Caco-2 (cell line): ENCODE measurements around the gene OXNAD1. TPM values are rescaled to one million over a fixed set of nuclear protein-coding genes. Genes with fewer than 3 reads are reported as not detected.

Experiments
- BruUV-seq: library from RNA; stranded (reverse); fragments of 400-500 nt; replicated peaks from 2 replicates; lab custom pipeline; 2021; lab: Mats Ljungman, UMichigan
- CTCF ChIA-PET: fragments of 300-600 bp; sonication (Branson Sonifier 250); formaldehyde crosslinking; loops from one replicate; lab custom pipeline; 2022; ENCODE audit warnings: antibody characterized with exemption; lab: Charles Lee
- POLR2A ChIA-PET: fragments of 300-600 bp; sonication (Branson Sonifier 250); formaldehyde crosslinking; loops from one replicate; lab custom pipeline; 2022; ENCODE audit warnings: antibody characterized with exemption; lab: Charles Lee
- DNase-seq, 2 experiments: peaks; one replicate each; pipeline versions ENCODE4 v3.0.0 to v3.0.0-alpha.2; 2020 to 2022
- H3K27me3 ChIP-seq: replicated peaks from 2 replicates; pipeline ENCODE4 v1.6.0; 2011; ENCODE audit warnings: low read length; ENCODE audit not compliant: control insufficient read depth, insufficient read depth
- H3K36me3 ChIP-seq: 2 replicates; pipeline ENCODE4 v1.5.1; 2011; ENCODE audit warnings: low read length; ENCODE audit not compliant: control insufficient read depth, insufficient read depth
- H3K4me1 ChIP-seq: fragments of 250-450 bp; sonication (Bioruptor Pico); 2 replicates; pipeline ENCODE4 v1.5.1; 2020; ENCODE audit warnings: mild to moderate bottlenecking
- H3K4me3 ChIP-seq: 2 replicates; pipeline ENCODE4 v1.5.1; 2011; ENCODE audit warnings: low read depth, mild to moderate bottlenecking, control low read depth, low read length
- H3K9me3 ChIP-seq: fragments of 250-450 bp; sonication (Bioruptor Pico); 2 replicates; pipeline ENCODE4 v1.5.1; 2020; ENCODE audit warnings: mild to moderate bottlenecking, moderate library complexity
- H3K27ac Mint-ChIP-seq: one replicate; pipeline ENCODE4 v1.8.0; 2022; ENCODE audit warnings: mixed read lengths; ENCODE audit not compliant: unreplicated experiment
- H3K27me3 Mint-ChIP-seq: one replicate; pipeline ENCODE4 v1.8.0; 2022; ENCODE audit warnings: mixed read lengths; ENCODE audit not compliant: insufficient read depth, unreplicated experiment
- H3K36me3 Mint-ChIP-seq: one replicate; pipeline ENCODE4 v1.8.0; 2022; ENCODE audit warnings: mild to moderate bottlenecking, mixed read lengths; ENCODE audit not compliant: insufficient read depth, unreplicated experiment
- H3K4me1 Mint-ChIP-seq: one replicate; pipeline ENCODE4 v1.8.0; 2022; ENCODE audit warnings: low read depth, mixed read lengths; ENCODE audit not compliant: unreplicated experiment
- H3K4me3 Mint-ChIP-seq: one replicate; pipeline ENCODE4 v1.8.0; 2022; ENCODE audit warnings: mild to moderate bottlenecking, moderate library complexity, mixed read lengths; ENCODE audit not compliant: unreplicated experiment
- H3K9me3 Mint-ChIP-seq: one replicate; pipeline ENCODE4 v1.8.0; 2022; ENCODE audit warnings: mixed read lengths; ENCODE audit not compliant: unreplicated experiment
- CTCF ChIP-seq, 2 experiments: fragments of 200-600 bp in 1 of 2; IDR thresholded peaks; 1 replicate in 1 of 2; 2 replicates in 1 of 2; pipeline versions ENCODE4 v1.5.1 to v1.8.0; 2011 to 2022; ENCODE audit warnings: antibody characterized with exemption in 1 of 2, control low read depth in 1 of 2, inconsistent platforms in 1 of 2, low read depth in 1 of 2, low read length in 1 of 2, mild to moderate bottlenecking in 1 of 2, moderate library complexity in 1 of 2; ENCODE audit not compliant: insufficient read depth in 1 of 2, severe bottlenecking in 1 of 2, unreplicated experiment in 1 of 2
- intact Hi-C: fragments of 100-400 bp; cut with micrococcal nuclease; formaldehyde crosslinking; loops from one replicate; pipeline ENCODE4 v1.10.0; 2022; ENCODE audit not compliant: unreplicated experiment
- total RNA-seq: library from RNA; stranded (reverse); gene quantifications from 2 replicates; pipeline ENCODE4 v1.2.3, GENCODE V29; 2022

OXNAD1 gene
- total RNA-seq, 1 experiment from 2014 or later: 20.0 TPM

- no peaks in the 10 kb centered on the region for H3K9me3 Mint-ChIP-seq
- no peak overlapping the region for H3K4me3 Mint-ChIP-seq
- H3K4me1 ChIP-seq: no peaks in the 10 kb centered on the region
- TF ChIP-seq CTCF (IDR thresholded peaks at IDR 0.05; ENCODE audit: insufficient read depth in 1 of 2, low read depth in 1 of 2, low read length in 1 of 2, severe bottlenecking in 1 of 2, unreplicated experiment in 1 of 2): no peak
- H3K4me1 Mint-ChIP-seq: no peaks in the 10 kb centered on the region
- ChIA-PET CTCF (no interaction called here), POLR2A (no interaction called here)
- H3K27me3 Mint-ChIP-seq: no peaks in the 10 kb centered on the region
- intact Hi-C loops: no loop called here
- no peaks in the 10 kb centered on the region for H3K36me3 ChIP-seq
- H3K27ac Mint-ChIP-seq: no peak overlapping the region
- no peaks in the 10 kb centered on the region for H3K27me3 ChIP-seq
- H3K4me3 ChIP-seq: no peak overlapping the region
- no peaks in the 10 kb centered on the region for H3K36me3 Mint-ChIP-seq
- no peak for DNase-seq
- no peaks in the 10 kb centered on the region for H3K9me3 ChIP-seq
- BruUV-seq: no TSS peak
These were observed 82.5 kb downstream of the OXNAD1 start for GRCh38 chr3:16347548-16347947.

GRCh38 chr3:16349986-16350596 is 85.1 kb downstream of the OXNAD1 start:
- Mint-ChIP-seq H3K27ac (no peak overlapping the region), H3K9me3 (no peaks in the 10 kb centered on the region), H3K27me3 (no peaks in the 10 kb centered on the region), H3K4me1 (no peaks in the 10 kb centered on the region), H3K4me3 (no peak overlapping the region), H3K36me3 (no peaks in the 10 kb centered on the region)
- TF ChIP-seq CTCF (IDR thresholded peaks at IDR 0.05; ENCODE audit: insufficient read depth in 1 of 2, low read depth in 1 of 2, low read length in 1 of 2, severe bottlenecking in 1 of 2, unreplicated experiment in 1 of 2): no peak
- Histone ChIP-seq H3K4me1 (no peaks in the 10 kb centered on the region), H3K4me3 (no peak overlapping the region), H3K9me3 (no peaks in the 10 kb centered on the region), H3K27me3 (no peaks in the 10 kb centered on the region), H3K36me3 (no peaks in the 10 kb centered on the region)
- DNase-seq: no peak
- intact Hi-C loops: no loop called here
- CTCF ChIA-PET: no interaction called here
- POLR2A ChIA-PET: no interaction called here
- BruUV-seq: no TSS peak

GRCh38 chr3:16350597-16351318 is 85.7 kb downstream of the OXNAD1 start:
- ChIA-PET CTCF (no interaction called here), POLR2A (no interaction called here)
- Histone ChIP-seq H3K4me3 (no peak overlapping the region), H3K27me3 (no peaks in the 10 kb centered on the region), H3K4me1 (no peaks in the 10 kb centered on the region), H3K36me3 (no peaks in the 10 kb centered on the region), H3K9me3 (no peaks in the 10 kb centered on the region)
- H3K36me3 Mint-ChIP-seq: no peaks in the 10 kb centered on the region
- no TSS peak for BruUV-seq
- no peaks in the 10 kb centered on the region for H3K9me3 Mint-ChIP-seq
- no peak for TF ChIP-seq CTCF (IDR thresholded peaks at IDR 0.05; ENCODE audit: insufficient read depth in 1 of 2, low read depth in 1 of 2, low read length in 1 of 2, severe bottlenecking in 1 of 2, unreplicated experiment in 1 of 2)
- intact Hi-C loops: no loop called here
- no peaks in the 10 kb centered on the region for H3K27me3 Mint-ChIP-seq
- no peak overlapping the region for H3K27ac Mint-ChIP-seq
- no peak overlapping the region for H3K4me3 Mint-ChIP-seq
- no peaks in the 10 kb centered on the region for H3K4me1 Mint-ChIP-seq
- DNase-seq: no peak
